ENCODE results near the gene NTPCR.
"Not testable (repeated sequence)": the region's sequence is repeated elsewhere in the genome, so short reads cannot be mapped to it uniquely, and the experiment has no call there.

NTPCR gene

GRCh38 chr1:232995189-232995588 lies 44.8 kb downstream of the NTPCR start:
- TF ChIP-seq CTCF (conservative IDR thresholded peaks at IDR 0.05) (no peak), ZFX (IDR thresholded peaks at IDR 0.05) (no peak)
- H3K27ac ChIP-seq = no peak overlapping the region

DNA sequence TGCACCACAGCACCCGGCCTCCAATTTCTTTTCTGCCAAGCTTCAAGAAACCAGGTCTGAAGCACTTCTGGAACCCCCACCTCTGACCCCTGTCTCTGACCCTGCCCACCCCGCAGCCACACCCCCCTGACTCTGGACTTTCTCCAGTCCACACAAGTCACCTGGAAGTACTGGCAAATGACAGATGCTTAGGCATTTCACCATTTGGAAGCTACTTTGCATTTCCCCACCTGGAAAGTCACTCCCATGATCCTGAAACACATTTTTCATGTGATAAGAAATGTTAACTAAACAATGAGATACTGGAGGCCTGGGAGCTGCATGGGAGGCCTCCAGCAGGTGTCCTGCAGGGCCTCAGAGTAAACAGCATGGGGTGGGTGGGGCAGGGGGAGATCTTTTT lies 45.7 kb downstream of the NTPCR start:
- TF ChIP-seq ZFX (IDR thresholded peaks at IDR 0.05) (no peak), CTCF (conservative IDR thresholded peaks at IDR 0.05) (no peak)
- H3K27ac ChIP-seq = no peak overlapping the region

GRCh38 chr1:232998138-232998537 lies 47.7 kb downstream of the NTPCR start:
- TF ChIP-seq ZFX (IDR thresholded peaks at IDR 0.05) (no peak), CTCF (conservative IDR thresholded peaks at IDR 0.05) (no peak)
- H3K27ac ChIP-seq = no peak overlapping the region

DNA sequence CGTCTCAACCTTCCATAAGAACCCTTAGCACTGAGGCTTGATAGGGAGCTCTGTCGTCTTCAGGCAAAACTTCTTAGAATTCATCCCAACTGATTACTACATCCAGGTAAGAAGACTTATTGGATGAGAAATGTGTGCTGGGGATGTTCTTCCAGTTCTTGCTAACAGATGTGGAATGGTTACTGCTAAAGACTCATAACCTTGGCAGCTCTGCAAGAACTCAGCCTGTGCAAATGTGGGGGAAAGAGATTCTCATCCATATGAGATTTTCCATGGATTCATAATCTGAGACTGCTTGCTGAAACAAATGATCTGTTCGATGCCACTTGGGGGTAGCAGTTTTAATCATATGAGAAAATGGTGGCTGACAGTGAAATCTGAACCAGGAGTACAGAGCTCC lies 48.2 kb downstream of the NTPCR start:
- no peak overlapping the region for H3K27ac ChIP-seq
- no peak for TF ChIP-seq ZFX (IDR thresholded peaks at IDR 0.05)
- TF ChIP-seq CTCF (conservative IDR thresholded peaks at IDR 0.05) = no peak

GRCh38 chr1:232999956-233000625 lies 49.7 kb downstream of the NTPCR start:
- no peak overlapping the region for H3K27ac ChIP-seq
- no peak for TF ChIP-seq ZFX (IDR thresholded peaks at IDR 0.05)
- no peak for TF ChIP-seq CTCF (conservative IDR thresholded peaks at IDR 0.05)

DNA sequence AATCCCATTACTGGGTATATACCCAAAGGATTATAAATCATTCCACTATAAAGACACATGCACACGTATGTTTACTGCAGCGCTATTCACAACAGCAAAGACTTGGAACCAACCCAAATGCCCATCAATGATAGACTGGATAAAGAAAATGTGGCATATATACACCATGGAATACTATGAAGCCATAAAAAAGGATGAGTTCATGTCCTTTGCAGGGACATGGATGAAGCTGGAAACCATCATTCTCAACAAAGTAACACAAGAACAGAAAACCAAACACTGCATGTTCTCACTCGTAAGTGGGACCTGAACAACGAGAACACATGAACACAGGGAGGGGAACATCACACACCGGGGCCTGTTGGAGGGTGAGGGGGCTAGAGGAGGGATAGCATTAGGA lies 53.2 kb downstream of the NTPCR start:
- not testable (repeated sequence) for H3K27ac ChIP-seq

GRCh38 chr1:233004451-233004850 lies 54.0 kb downstream of the NTPCR start:
- H3K27ac ChIP-seq = no peak overlapping the region
- TF ChIP-seq CTCF (conservative IDR thresholded peaks at IDR 0.05) = no peak
- TF ChIP-seq ZFX (IDR thresholded peaks at IDR 0.05) = no peak

DNA sequence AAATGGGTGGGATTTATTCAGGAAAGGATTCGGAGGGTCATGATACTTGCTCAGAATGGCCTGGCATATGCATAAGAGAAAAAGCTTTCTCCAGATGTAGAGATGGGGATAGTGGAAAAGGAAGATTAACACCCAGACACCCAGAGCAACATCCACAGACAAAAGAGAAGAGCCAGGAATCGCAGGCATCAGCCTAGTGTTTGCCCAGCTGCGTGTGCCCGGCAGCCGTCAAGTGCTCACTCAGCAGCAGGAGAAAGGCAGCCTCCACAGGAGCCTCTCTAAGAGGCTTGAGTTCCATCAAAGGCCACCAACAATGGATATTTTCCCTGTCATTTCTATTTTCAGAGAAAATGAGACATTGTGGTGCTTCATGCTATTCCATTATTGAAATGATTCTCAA lies 54.7 kb downstream of the NTPCR start:
- no peak overlapping the region for H3K27ac ChIP-seq
- TF ChIP-seq CTCF (conservative IDR thresholded peaks at IDR 0.05) = no peak

Data from C4-2B (cell line).